Astrocyte (in vitro differentiated cells and primary cell): ENCODE measurements around the gene CD58. TPM values are rescaled to one million over a fixed set of nuclear protein-coding genes. Genes with fewer than 3 reads are reported as not detected.

Source experiments
- DNase-seq: peaks from one replicate; pipeline ENCODE4 v3.0.0-alpha.2; 2010; ENCODE audit warnings: low read depth
- FAIRE-seq: peaks from 2 replicates; lab custom pipeline; 2011; peaks lifted over from hg19 to GRCh38; lab: Jason Lieb, UNC
- H2AFZ ChIP-seq: 2 replicates; pipeline ENCODE4 v1.6.0; 2012; ENCODE audit warnings: low read depth, low read length, inconsistent platforms
- H3K27ac ChIP-seq: 2 replicates; pipeline ENCODE4 v1.5.1; 2011; ENCODE audit warnings: low read depth, low read length, inconsistent platforms
- H3K27me3 ChIP-seq: 2 replicates; pipeline ENCODE4 v1.6.0; 2011; ENCODE audit warnings: low read length, inconsistent platforms; ENCODE audit not compliant: insufficient read depth
- H3K36me3 ChIP-seq: 2 replicates; pipeline ENCODE4 v1.5.1; 2011; ENCODE audit warnings: low read length, inconsistent platforms; ENCODE audit not compliant: insufficient read depth
- H3K4me1 ChIP-seq: 2 replicates; pipeline ENCODE4 v1.5.1; 2011; ENCODE audit warnings: low read length, inconsistent platforms; ENCODE audit not compliant: insufficient read depth
- H3K4me2 ChIP-seq: 2 replicates; pipeline ENCODE4 v1.6.0; 2012; ENCODE audit warnings: low read length, inconsistent platforms
- H3K4me3 ChIP-seq: 2 replicates; pipeline ENCODE4 v1.5.1; 2011; ENCODE audit warnings: low read depth, mild to moderate bottlenecking, low read length, inconsistent platforms; ENCODE audit not compliant: insufficient read depth
- H3K79me2 ChIP-seq: 2 replicates; pipeline ENCODE4 v1.6.0; 2012; ENCODE audit warnings: mild to moderate bottlenecking, low read length, inconsistent platforms; ENCODE audit not compliant: insufficient read depth
- H3K9ac ChIP-seq: 2 replicates; pipeline ENCODE4 v1.6.0; 2012; ENCODE audit warnings: mild to moderate bottlenecking, low read length, inconsistent platforms
- H3K9me3 ChIP-seq: 2 replicates; pipeline ENCODE4 v1.5.1; 2012; ENCODE audit warnings: low read depth, mild to moderate bottlenecking, low read length, inconsistent platforms; ENCODE audit not compliant: insufficient read depth
- H4K20me1 ChIP-seq: 2 replicates; pipeline ENCODE4 v1.6.0; 2012; ENCODE audit warnings: low read length, inconsistent platforms; ENCODE audit not compliant: insufficient read depth
- H3K27ac Mint-ChIP-seq: one replicate; pipeline ENCODE4 v1.8.0; 2021; ENCODE audit warnings: mild to moderate bottlenecking, mixed read lengths; ENCODE audit not compliant: unreplicated experiment
- H3K27me3 Mint-ChIP-seq: one replicate; pipeline ENCODE4 v1.8.0; 2021; ENCODE audit warnings: low read depth, mixed read lengths; ENCODE audit not compliant: unreplicated experiment
- H3K36me3 Mint-ChIP-seq: one replicate; pipeline ENCODE4 v1.8.0; 2021; ENCODE audit warnings: low read depth, mixed read lengths; ENCODE audit not compliant: unreplicated experiment
- H3K4me1 Mint-ChIP-seq: one replicate; pipeline ENCODE4 v1.8.0; 2021; ENCODE audit warnings: low read depth, mixed read lengths; ENCODE audit not compliant: unreplicated experiment
- H3K4me3 Mint-ChIP-seq: one replicate; pipeline ENCODE4 v1.8.0; 2021; ENCODE audit warnings: mild to moderate bottlenecking, moderate library complexity, mixed read lengths; ENCODE audit not compliant: unreplicated experiment
- H3K9me3 Mint-ChIP-seq: one replicate; pipeline ENCODE4 v1.8.0; 2021; ENCODE audit warnings: mild to moderate bottlenecking, mixed read lengths; ENCODE audit not compliant: unreplicated experiment
- CTCF ChIP-seq: IDR thresholded peaks from 2 replicates; pipeline ENCODE4 v1.5.1; 2011; ENCODE audit warnings: low read depth, mild to moderate bottlenecking, inconsistent platforms, low read length, moderate library complexity; ENCODE audit not compliant: insufficient read depth
- EZH2 ChIP-seq: IDR thresholded peaks from 2 replicates; pipeline ENCODE4 v1.6.1; 2012; ENCODE audit warnings: mild to moderate bottlenecking, low read length, inconsistent platforms; ENCODE audit not compliant: insufficient read depth
- total RNA-seq: library from RNA; stranded (reverse); gene quantifications from 2 replicates; pipeline ENCODE4 v1.2.1, GENCODE V29; 2021

Gene CD58
- total RNA-seq, 1 donor from 2014 or later: 13.0 TPM

- Mint-ChIP-seq H3K27me3 (peaks cover 1% of the 10 kb centered on the region), H3K9me3 (peaks cover 2% of the 10 kb centered on the region), H3K4me1 (peaks cover 33% of the 10 kb centered on the region), H3K4me3 (no peak overlapping the region), H3K27ac (no peak overlapping the region), H3K36me3 (peaks cover 2% of the 10 kb centered on the region)
- H3K36me3 ChIP-seq: no peaks in the 10 kb centered on the region
- H3K4me3 ChIP-seq: no peak overlapping the region
- no peaks in the 10 kb centered on the region for H3K27me3 ChIP-seq
- H3K4me1 ChIP-seq: peaks cover 21% of the 10 kb centered on the region
- DNase-seq: no peak
- H3K4me2 ChIP-seq: no peak overlapping the region
- no peak for FAIRE-seq
- no peaks in the 10 kb centered on the region for H4K20me1 ChIP-seq
- no peak overlapping the region for H3K9ac ChIP-seq
- H3K27ac ChIP-seq: no peak overlapping the region
- H3K9me3 ChIP-seq: no peaks in the 10 kb centered on the region
- H2AFZ ChIP-seq: no peak overlapping the region
- no peaks in the 10 kb centered on the region for H3K79me2 ChIP-seq
- TF ChIP-seq EZH2 (no peak), CTCF (no peak)
Observed at GRCh38 chr1:116501125-116501869, 69.5 kb downstream of the CD58 start.

- Histone ChIP-seq H3K4me3 (no peak overlapping the region), H4K20me1 (no peaks in the 10 kb centered on the region), H3K79me2 (no peaks in the 10 kb centered on the region), H2AFZ (peak overlapping the region; percentile 74), H3K9ac (no peak overlapping the region), H3K4me2 (peak overlapping the region; percentile 2), H3K27ac (no peak overlapping the region), H3K27me3 (no peaks in the 10 kb centered on the region), H3K36me3 (no peaks in the 10 kb centered on the region), H3K9me3 (no peaks in the 10 kb centered on the region), H3K4me1 (peaks cover 26% of the 10 kb centered on the region)
- Mint-ChIP-seq H3K4me3 (no peak overlapping the region), H3K9me3 (peaks cover 2% of the 10 kb centered on the region), H3K36me3 (peaks cover 2% of the 10 kb centered on the region), H3K27me3 (peaks cover 1% of the 10 kb centered on the region), H3K27ac (no peak overlapping the region), H3K4me1 (peaks cover 37% of the 10 kb centered on the region)
- DNase-seq (peak; percentile 29), FAIRE-seq (no peak)
- TF ChIP-seq CTCF: peak; percentile 95
- TF ChIP-seq EZH2: no peak
Observed at GRCh38 chr1:116498789-116499628, 71.8 kb downstream of the CD58 start.
